Measurements from ENCODE around the gene CYFIP1.
A peak's percentile ranks its signal among the peaks of the same experiment; 100 is the strongest.

The CYFIP1 gene

DNA sequence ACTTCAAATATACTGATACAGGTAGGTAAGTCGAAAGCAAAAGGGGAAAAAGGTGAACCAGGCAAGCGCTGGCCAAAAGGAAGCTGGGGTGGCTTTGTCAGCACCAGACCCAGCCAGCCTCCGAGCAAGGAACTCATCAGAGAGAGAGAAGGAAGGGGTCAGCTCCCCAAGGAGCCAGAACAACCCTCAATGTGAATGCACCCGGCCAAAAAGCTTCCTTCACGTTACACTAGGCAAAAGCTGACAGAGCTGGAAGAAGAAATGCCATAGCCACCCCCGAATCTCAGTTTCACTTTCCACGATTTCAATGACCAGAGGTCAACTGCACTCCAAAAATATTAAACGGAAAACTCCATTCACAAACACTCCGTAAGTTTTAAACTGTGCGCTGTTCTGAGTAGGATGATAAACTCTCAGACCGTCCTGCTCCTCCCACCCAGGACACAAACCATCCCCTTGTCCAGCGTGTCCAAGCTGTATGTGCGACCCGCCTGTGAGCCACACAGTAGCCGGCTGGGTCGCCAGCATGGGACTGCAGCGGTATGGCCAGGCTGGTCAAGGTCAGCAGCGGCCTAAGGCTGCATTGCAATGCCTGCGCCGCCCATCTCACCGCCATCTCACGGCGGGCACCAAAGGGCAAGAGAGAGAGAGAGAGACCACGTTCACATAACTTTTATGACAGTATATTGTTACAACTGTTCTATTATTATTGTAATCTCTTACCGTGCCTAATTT lies 29.7 kb downstream of the CYFIP1 start:
- Histone ChIP-seq H3K36me3 (ENCODE audit: control insufficient read depth, insufficient read depth, low read length) (no peaks in the 10 kb centered on the region), H3K4me3 (ENCODE audit: low read length) (no peak overlapping the region; the same call in 1 of the 2 replicates), H3K27me3 (ENCODE audit: control insufficient read depth, insufficient read depth, low read length) (peaks cover 5% of the 10 kb centered on the region), H3K4me1 (ENCODE audit: control insufficient read depth, insufficient read depth, low read length) (peaks cover 8% of the 10 kb centered on the region; the same call in 1 of the 2 replicates), H3K9me3 (ENCODE audit: control insufficient read depth, insufficient read depth, low read length) (no peaks in the 10 kb centered on the region), H3K27ac (ENCODE audit: low read length) (no peak overlapping the region)
- DNase-seq (ENCODE audit: low read depth, low spot score), result no peak
- WGBS (ENCODE audit: insufficient coverage, insufficient read length), result no CpG with 5 or more reads among the region's 25 CpGs

DNA sequence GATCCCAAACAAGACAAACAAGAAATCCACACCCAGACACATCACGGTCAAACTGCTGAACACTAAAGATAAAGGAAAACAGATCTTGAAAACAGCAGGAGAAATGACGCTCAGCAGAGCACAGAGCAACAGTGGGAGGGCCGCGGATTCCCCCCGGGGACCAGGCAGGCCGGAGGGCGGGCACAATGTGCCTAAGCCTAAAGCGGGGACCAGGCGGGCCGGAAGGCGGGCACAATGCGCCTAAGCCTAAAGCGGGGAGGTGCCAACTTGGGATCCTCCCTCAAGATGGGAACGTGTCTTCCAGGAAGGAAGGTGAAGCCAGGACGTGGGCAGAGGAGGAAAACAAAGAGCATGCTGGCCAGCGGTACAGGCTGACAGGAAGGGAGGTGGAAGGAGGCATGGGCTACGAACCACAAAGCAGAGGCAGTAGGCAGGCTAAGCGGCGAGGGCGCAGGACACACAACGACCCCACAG lies 31.1 kb downstream of the CYFIP1 start:
- H3K4me1 ChIP-seq (ENCODE audit: control insufficient read depth, insufficient read depth, low read length), result peaks cover 8% of the 10 kb centered on the region; the same call in 1 of the 2 replicates
- no CpG with 5 or more reads among the region's 21 CpGs for WGBS (ENCODE audit: insufficient coverage, insufficient read length)
- no peaks in the 10 kb centered on the region for H3K36me3 ChIP-seq (ENCODE audit: control insufficient read depth, insufficient read depth, low read length)
- H3K27me3 ChIP-seq (ENCODE audit: control insufficient read depth, insufficient read depth, low read length), result peaks cover 1% of the 10 kb centered on the region; the same call in 1 of the 2 replicates
- no peak overlapping the region for H3K4me3 ChIP-seq (ENCODE audit: low read length)
- no peaks in the 10 kb centered on the region for H3K9me3 ChIP-seq (ENCODE audit: control insufficient read depth, insufficient read depth, low read length)
- no peak overlapping the region for H3K27ac ChIP-seq (ENCODE audit: low read length)
- DNase-seq (ENCODE audit: low read depth, low spot score), result peak; percentile 13

DNA sequence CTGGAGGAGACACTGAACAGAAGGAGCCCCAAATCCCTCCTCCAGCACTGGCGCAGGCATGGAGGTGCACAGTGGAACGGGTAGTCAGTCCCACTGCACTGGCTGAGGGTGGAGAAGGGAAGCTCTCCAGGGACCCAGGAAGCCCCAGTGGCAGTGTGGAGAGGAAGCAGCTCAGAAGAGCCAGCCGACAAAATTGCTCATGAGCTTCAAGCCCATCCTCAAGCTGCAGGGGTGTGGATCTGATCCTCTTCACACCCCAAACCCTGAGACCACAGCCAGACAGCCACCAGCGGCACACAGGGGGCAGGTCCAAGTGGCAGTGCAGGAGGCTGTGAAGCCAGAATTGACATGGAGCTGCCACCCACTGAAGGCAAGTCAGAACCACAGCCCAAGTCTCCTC lies 32.1 kb downstream of the CYFIP1 start:
- Histone ChIP-seq H3K27ac (ENCODE audit: low read length) (no peak overlapping the region), H3K9me3 (ENCODE audit: control insufficient read depth, insufficient read depth, low read length) (no peaks in the 10 kb centered on the region), H3K27me3 (ENCODE audit: control insufficient read depth, insufficient read depth, low read length) (no peaks in the 10 kb centered on the region), H3K4me1 (ENCODE audit: control insufficient read depth, insufficient read depth, low read length) (peaks cover 4% of the 10 kb centered on the region; the same call in 1 of the 2 replicates), H3K36me3 (ENCODE audit: control insufficient read depth, insufficient read depth, low read length) (no peaks in the 10 kb centered on the region), H3K4me3 (ENCODE audit: low read length) (no peak overlapping the region)
- WGBS (ENCODE audit: insufficient coverage, insufficient read length), result no CpG with 5 or more reads among the region's 4 CpGs
- no peak for DNase-seq (ENCODE audit: low read depth, low spot score)

DNA sequence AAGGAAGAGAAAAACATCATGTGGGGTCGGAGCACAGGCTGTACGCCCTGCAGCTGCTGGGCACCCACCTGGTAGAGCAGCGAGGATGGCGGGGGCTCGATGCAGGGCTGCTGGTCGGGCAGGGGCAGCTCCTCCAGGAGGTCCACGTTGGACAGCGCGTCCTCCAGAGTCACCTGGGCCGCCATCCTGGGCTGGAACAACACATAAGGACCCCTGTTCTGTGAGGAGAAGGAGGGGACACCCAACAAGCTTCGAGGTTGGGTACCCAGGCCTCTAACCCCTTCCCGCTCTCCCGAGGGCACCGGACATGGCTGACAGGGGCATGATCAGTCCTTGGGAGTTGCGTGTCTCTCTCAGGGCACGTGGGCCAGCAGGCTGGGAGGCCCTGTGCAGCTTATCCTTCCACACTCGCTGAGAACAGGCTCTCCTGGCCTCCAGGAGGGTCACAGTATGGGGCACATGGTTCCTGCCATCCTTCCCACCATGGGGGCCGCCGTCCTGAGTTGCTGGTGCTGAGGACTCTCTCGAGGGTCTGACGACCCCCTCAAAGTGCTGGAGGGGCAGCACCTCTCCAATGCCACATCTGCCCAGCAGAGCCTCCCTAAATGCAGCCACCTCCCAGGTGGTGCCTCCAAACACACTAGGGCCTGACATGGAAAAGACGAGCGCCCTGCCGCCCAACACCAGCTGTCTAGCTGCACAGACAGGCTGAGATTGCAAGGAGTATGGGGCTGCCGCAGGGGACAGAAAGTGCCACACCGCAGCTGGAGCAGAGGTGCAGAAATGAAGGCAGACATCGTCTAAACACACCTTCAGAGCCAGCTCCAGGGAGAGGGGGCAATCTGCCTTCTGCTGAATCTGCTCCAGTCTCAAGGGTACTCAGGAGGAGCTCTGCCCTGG lies 32.8 kb downstream of the CYFIP1 start:
- Histone ChIP-seq H3K4me3 (ENCODE audit: low read length) (no peak overlapping the region), H3K9me3 (ENCODE audit: control insufficient read depth, insufficient read depth, low read length) (no peaks in the 10 kb centered on the region), H3K36me3 (ENCODE audit: control insufficient read depth, insufficient read depth, low read length) (no peaks in the 10 kb centered on the region), H3K27me3 (ENCODE audit: control insufficient read depth, insufficient read depth, low read length) (no peaks in the 10 kb centered on the region), H3K4me1 (ENCODE audit: control insufficient read depth, insufficient read depth, low read length) (peaks cover 2% of the 10 kb centered on the region; the same call in 1 of the 2 replicates), H3K27ac (ENCODE audit: low read length) (no peak overlapping the region)
- no CpG with 5 or more reads among the region's 27 CpGs for WGBS (ENCODE audit: insufficient coverage, insufficient read length)
- no peak for DNase-seq (ENCODE audit: low read depth, low spot score)

DNA sequence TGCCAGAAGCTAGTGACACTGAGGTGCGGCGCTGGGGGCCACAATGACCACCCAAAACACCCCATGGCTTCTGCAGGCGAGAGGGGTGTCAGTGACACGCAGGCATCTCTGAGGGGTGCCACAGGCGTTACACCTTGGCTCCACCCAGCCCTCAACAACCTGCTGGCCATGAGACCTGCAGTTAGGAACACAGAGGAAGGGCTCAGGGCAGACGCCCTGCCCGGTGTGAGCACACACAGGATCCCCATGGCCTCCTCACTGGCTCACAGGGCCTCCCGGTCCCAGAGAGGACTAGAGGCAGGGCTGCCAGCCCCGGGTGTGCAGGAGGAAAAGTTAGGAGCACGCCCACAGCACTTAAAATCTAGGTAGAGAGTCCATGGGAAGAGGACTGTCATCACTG lies 35.1 kb downstream of the CYFIP1 start:
- no peaks in the 10 kb centered on the region for H3K27me3 ChIP-seq (ENCODE audit: control insufficient read depth, insufficient read depth, low read length)
- no peaks in the 10 kb centered on the region for H3K9me3 ChIP-seq (ENCODE audit: control insufficient read depth, insufficient read depth, low read length)
- DNase-seq (ENCODE audit: low read depth, low spot score), result no peak
- H3K27ac ChIP-seq (ENCODE audit: low read length), result no peak overlapping the region
- H3K4me1 ChIP-seq (ENCODE audit: control insufficient read depth, insufficient read depth, low read length), result no peaks in the 10 kb centered on the region; the same call in 1 of the 2 replicates
- no CpG with 5 or more reads among the region's 10 CpGs for WGBS (ENCODE audit: insufficient coverage, insufficient read length)
- H3K36me3 ChIP-seq (ENCODE audit: control insufficient read depth, insufficient read depth, low read length), result no peaks in the 10 kb centered on the region
- no peak overlapping the region for H3K4me3 ChIP-seq (ENCODE audit: low read length)

DNA sequence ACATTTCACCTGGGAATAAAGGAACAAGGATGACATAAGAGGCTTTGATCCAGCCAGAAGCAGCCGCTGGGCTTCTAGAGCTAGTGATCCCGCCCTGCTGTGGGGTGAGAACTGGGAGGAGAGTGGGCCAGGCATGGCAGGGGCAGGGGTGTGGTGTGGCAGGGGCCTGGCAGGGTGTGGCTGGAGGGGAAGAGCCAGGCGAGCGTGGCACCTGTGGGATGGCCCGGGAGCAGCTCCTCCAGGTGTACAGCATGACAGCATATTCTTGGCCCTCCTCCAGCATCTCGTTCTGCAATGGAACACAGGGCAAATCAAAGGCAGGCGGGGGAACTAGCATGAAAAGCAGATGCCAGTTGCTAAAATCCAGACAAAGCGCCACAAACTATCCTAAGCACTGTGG lies 35.5 kb downstream of the CYFIP1 start:
- DNase-seq (ENCODE audit: low read depth, low spot score), result no peak
- WGBS (ENCODE audit: insufficient coverage, insufficient read length), result no CpG with 5 or more reads among the region's 8 CpGs
- Histone ChIP-seq H3K4me1 (ENCODE audit: control insufficient read depth, insufficient read depth, low read length) (no peaks in the 10 kb centered on the region; the same call in 1 of the 2 replicates), H3K27me3 (ENCODE audit: control insufficient read depth, insufficient read depth, low read length) (no peaks in the 10 kb centered on the region), H3K4me3 (ENCODE audit: low read length) (no peak overlapping the region), H3K9me3 (ENCODE audit: control insufficient read depth, insufficient read depth, low read length) (no peaks in the 10 kb centered on the region), H3K36me3 (ENCODE audit: control insufficient read depth, insufficient read depth, low read length) (no peaks in the 10 kb centered on the region), H3K27ac (ENCODE audit: low read length) (no peak overlapping the region)

DNA sequence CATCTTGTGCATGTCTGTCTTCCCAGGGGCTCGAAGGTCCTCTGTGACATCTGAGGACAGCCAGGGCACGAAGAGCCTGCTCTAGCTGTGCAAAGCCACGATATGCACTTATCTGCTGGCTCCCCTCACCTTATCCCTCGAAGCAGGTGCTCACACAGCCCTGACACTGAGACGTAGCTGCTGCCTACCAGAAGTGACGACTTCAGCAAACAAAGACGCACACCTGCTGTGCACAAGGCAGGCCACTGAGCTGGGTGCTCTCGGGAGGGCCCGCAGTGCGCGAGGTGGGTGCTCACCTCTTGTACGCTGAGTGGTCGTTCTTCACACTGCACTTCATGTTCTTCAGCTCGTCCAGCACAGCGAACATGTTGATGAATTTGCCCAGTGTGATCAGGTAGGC lies 37.3 kb downstream of the CYFIP1 start:
- Histone ChIP-seq H3K4me1 (ENCODE audit: control insufficient read depth, insufficient read depth, low read length) (no peaks in the 10 kb centered on the region; the same call in 1 of the 2 replicates), H3K27me3 (ENCODE audit: control insufficient read depth, insufficient read depth, low read length) (no peaks in the 10 kb centered on the region), H3K9me3 (ENCODE audit: control insufficient read depth, insufficient read depth, low read length) (no peaks in the 10 kb centered on the region), H3K4me3 (ENCODE audit: low read length) (no peak overlapping the region), H3K36me3 (ENCODE audit: control insufficient read depth, insufficient read depth, low read length) (no peaks in the 10 kb centered on the region; the same call in 1 of the 2 replicates), H3K27ac (ENCODE audit: low read length) (no peak overlapping the region)
- DNase-seq (ENCODE audit: low read depth, low spot score), result no peak
- no CpG with 5 or more reads among the region's 15 CpGs for WGBS (ENCODE audit: insufficient coverage, insufficient read length)

DNA sequence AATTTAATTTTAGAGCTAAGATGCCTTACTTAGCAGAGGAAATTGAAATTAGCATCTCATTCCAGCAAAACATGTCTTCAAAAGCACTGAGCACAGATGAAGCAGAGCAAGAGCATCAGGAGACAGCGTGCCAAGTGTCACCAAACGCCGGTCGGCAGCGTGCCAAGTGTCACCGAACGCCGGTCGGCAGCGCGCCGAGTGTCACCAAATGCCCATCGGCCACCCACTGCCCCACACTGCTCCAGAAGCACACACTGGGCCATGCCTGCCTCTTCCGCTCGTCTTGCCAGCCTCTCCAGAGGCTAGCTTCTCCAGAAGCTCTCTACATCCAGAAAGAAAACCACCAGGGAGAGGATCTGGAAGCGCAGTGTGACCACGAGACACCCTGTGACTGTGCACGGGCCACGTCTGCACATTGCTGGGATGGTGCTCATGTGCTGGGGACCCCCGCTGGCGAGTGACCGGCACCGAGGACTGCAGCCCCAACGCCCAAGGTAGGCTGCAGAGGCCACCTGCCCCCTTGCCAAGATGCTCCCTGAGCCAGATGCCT lies 37.8 kb downstream of the CYFIP1 start:
- H3K4me3 ChIP-seq (ENCODE audit: low read length), result no peak overlapping the region
- H3K4me1 ChIP-seq (ENCODE audit: control insufficient read depth, insufficient read depth, low read length), result no peaks in the 10 kb centered on the region
- no peak for DNase-seq (ENCODE audit: low read depth, low spot score)
- H3K36me3 ChIP-seq (ENCODE audit: control insufficient read depth, insufficient read depth, low read length), result no peaks in the 10 kb centered on the region; the same call in 1 of the 2 replicates
- no CpG with 5 or more reads among the region's 24 CpGs for WGBS (ENCODE audit: insufficient coverage, insufficient read length)
- no peak overlapping the region for H3K27ac ChIP-seq (ENCODE audit: low read length)
- H3K27me3 ChIP-seq (ENCODE audit: control insufficient read depth, insufficient read depth, low read length), result no peaks in the 10 kb centered on the region
- H3K9me3 ChIP-seq (ENCODE audit: control insufficient read depth, insufficient read depth, low read length), result no peaks in the 10 kb centered on the region

DNA sequence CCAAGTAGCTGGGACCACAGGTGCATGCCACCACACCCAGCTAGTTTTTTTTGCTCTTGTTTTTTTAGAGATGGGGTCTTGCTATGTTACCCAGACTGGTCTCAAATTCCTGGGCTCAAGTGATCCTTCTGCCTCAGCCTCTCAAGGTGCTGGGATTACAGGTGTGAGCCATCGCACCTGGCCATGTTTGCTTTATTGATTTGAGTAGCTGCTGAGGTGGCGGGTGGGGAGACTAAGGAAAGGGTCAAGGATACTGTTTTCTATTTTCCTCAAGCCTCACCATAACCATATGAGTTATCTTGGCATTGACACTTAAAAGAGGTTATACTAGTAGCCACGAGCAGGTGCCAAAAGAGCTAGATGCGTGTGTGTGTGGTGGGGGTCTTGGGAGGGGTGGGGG lies 39.0 kb downstream of the CYFIP1 start:
- WGBS (ENCODE audit: insufficient coverage, insufficient read length), result no CpG with 5 or more reads among the region's 4 CpGs
- no peaks in the 10 kb centered on the region for H3K4me1 ChIP-seq (ENCODE audit: control insufficient read depth, insufficient read depth, low read length)
- no peaks in the 10 kb centered on the region for H3K27me3 ChIP-seq (ENCODE audit: control insufficient read depth, insufficient read depth, low read length)
- H3K36me3 ChIP-seq (ENCODE audit: control insufficient read depth, insufficient read depth, low read length), result no peaks in the 10 kb centered on the region; the same call in 1 of the 2 replicates
- no peaks in the 10 kb centered on the region for H3K9me3 ChIP-seq (ENCODE audit: control insufficient read depth, insufficient read depth, low read length)
- H3K27ac ChIP-seq (ENCODE audit: low read length), result no peak overlapping the region
- H3K4me3 ChIP-seq (ENCODE audit: low read length), result no peak overlapping the region
- DNase-seq (ENCODE audit: low read depth, low spot score), result no peak

DNA sequence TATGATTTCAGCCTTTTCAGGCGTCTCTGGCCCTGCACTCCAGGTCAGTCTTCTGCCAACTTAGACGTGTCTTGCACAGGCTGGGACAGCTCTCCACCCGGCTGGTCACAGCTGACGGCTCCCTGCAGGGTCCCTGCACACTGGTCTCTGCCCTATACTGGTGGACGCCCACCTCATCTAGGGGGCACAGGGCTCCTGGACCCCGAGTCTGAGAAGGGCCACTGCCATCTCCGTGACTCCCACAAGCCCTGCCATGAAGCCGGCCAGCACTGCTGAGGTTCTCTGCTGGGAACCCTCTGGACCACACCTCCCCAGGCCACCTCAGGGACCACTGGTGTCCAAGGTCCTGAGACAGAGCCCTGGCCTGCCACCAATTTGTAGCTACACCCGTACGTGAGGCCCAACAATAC lies 40.5 kb downstream of the CYFIP1 start:
- WGBS (ENCODE audit: insufficient coverage, insufficient read length), result no CpG with 5 or more reads among the region's 10 CpGs
- no peak overlapping the region for H3K27ac ChIP-seq (ENCODE audit: low read length)
- H3K4me3 ChIP-seq (ENCODE audit: low read length), result no peak overlapping the region
- H3K36me3 ChIP-seq (ENCODE audit: control insufficient read depth, insufficient read depth, low read length), result no peaks in the 10 kb centered on the region; the same call in 1 of the 2 replicates
- H3K4me1 ChIP-seq (ENCODE audit: control insufficient read depth, insufficient read depth, low read length), result no peaks in the 10 kb centered on the region
- no peak for DNase-seq (ENCODE audit: low read depth, low spot score)
- no peaks in the 10 kb centered on the region for H3K9me3 ChIP-seq (ENCODE audit: control insufficient read depth, insufficient read depth, low read length)
- H3K27me3 ChIP-seq (ENCODE audit: control insufficient read depth, insufficient read depth, low read length), result no peaks in the 10 kb centered on the region
